Stomach smooth muscle (tissue), 2 donors: Measurements from ENCODE around the gene SMAD3.
"Not testable (repeated sequence)": the region's sequence is repeated elsewhere in the genome, so short reads cannot be mapped to it uniquely, and the experiment has no call there.

Source experiments
- H3K27ac ChIP-seq: one replicate; pipeline ENCODE4 v1.7.0; 2013; ENCODE audit warnings: mild to moderate bottlenecking, low read length, inconsistent platforms
- H3K27me3 ChIP-seq, 2 donors: one replicate each; pipeline ENCODE4 v1.7.0; 2013; ENCODE audit warnings: low read length in 2 of 2; ENCODE audit not compliant: insufficient read depth in 2 of 2, control insufficient read depth in 1 of 2
- H3K36me3 ChIP-seq, 2 donors: one replicate each; pipeline ENCODE4 v1.7.0; 2013; ENCODE audit warnings: low read length in 2 of 2; ENCODE audit not compliant: control insufficient read depth in 2 of 2, insufficient read depth in 2 of 2
- H3K4me1 ChIP-seq: one replicate; pipeline ENCODE4 v1.7.0; 2013; ENCODE audit warnings: low read length; ENCODE audit not compliant: control insufficient read depth, insufficient read depth
- H3K4me3 ChIP-seq, 2 donors: one replicate each; pipeline ENCODE4 v1.7.0; 2013; ENCODE audit warnings: low read length in 2 of 2
- H3K9ac ChIP-seq, 2 donors: one replicate each; pipeline ENCODE4 v1.7.0; 2013; ENCODE audit warnings: low read length in 2 of 2, mild to moderate bottlenecking in 1 of 2
- H3K9me3 ChIP-seq, 2 donors: one replicate each; pipeline ENCODE4 v1.7.0; 2013; ENCODE audit warnings: low read length in 2 of 2; ENCODE audit not compliant: control insufficient read depth in 2 of 2
- donor health status: healthy.
- donor health status: Pancreatic carcinoma.

Gene SMAD3

DNA sequence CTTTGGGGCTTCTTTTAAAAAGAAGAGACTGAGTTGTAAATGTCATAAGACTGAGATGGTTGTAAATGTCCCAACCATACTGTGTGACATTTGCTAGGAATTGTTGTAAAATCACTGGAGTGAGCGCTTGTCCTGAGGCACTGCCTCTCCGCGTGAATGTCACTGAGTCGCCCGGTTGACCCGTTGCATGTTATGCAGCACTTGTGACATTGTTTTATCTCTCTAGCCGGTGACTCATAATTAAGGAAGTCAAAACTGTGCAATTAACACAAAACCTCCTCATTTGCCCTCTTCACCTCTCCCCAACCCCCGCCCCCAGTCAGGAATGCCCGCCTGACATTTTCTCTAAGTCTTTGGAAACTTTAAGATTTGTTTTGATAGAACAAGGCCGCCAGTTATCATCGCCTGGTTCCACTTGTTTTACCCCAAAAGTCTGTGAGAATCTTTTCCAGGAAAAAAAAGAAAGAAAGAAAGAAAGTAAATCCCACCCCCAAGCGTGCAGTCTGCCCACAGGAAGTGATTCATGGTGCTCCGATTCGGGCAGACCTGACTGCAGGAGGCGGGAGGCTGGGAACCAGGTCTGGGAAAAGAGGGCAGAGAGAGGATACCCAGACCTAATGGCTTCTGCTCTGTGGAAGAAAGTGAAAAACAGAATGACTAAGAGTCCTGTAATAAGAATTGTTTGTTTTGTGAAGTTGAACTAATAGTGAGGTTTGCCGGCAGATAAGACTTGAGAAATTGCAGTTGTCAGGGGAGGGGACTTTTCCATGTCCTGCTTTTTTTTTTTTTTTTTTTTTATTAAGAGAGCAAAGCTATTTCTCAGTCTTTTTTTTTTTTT, 84.8 kb downstream of the SMAD3 start:
- Histone ChIP-seq H3K9ac (no peak overlapping the region), H3K36me3 (peaks cover 0 to 2% of the 10 kb centered on the region in 2 donors), H3K9me3 (no peaks in the 10 kb centered on the region), H3K4me1 (peaks cover 30% of the 10 kb centered on the region), H3K4me3 (no peak overlapping the region), H3K27me3 (no peaks in the 10 kb centered on the region), H3K27ac (peak overlapping the region; percentile 25)

DNA sequence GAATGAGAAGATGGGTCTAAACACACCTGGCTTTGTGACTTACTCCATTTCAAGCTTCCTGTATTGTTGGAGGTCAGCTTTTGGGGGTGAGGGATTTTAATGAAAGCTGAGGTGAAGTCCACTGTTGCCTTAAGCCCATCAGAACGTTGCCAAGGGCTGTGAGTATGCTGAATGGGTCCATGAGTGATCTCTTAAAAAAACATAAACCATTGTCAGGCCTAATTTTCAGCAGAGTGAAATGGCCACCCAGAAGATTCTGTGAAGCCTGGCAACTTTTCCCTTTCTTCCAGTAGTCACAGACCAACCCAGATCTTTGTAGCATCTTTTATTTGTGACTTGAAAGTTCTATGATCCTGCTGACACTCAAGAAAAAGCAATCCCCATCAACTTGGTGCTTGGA, 87.0 kb downstream of the SMAD3 start:
- H3K9me3 ChIP-seq: no peaks in the 10 kb centered on the region
- H3K27ac ChIP-seq: no peak overlapping the region
- no peak overlapping the region for H3K4me3 ChIP-seq
- H3K27me3 ChIP-seq: no peaks in the 10 kb centered on the region
- H3K9ac ChIP-seq: no peak overlapping the region
- peaks cover 13% of the 10 kb centered on the region for H3K4me1 ChIP-seq
- peaks cover 0 to 2% of the 10 kb centered on the region in 2 donors for H3K36me3 ChIP-seq

DNA sequence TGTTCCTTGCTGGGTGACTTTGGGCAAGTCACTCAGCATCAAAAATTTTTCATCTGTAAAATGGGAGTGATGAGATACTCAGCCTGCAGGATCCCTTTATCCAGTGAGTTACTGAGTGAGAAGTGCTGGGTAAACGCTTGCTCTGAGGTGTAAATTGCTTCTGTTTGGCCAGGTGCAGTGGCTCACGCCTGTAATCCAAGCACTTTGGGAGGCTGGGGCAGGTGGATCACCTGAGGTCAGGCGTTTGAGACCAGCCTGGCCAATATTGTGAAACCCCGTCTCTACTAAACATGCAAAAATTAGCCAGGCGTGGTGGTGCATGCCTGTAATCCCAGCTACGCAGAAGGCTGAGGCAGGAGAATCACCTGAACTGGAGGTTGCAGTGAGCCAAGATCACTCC, 87.6 kb downstream of the SMAD3 start:
- H3K4me1 ChIP-seq: peaks cover 10% of the 10 kb centered on the region
- H3K27me3 ChIP-seq, H3K36me3 ChIP-seq: not testable (repeated sequence)

DNA sequence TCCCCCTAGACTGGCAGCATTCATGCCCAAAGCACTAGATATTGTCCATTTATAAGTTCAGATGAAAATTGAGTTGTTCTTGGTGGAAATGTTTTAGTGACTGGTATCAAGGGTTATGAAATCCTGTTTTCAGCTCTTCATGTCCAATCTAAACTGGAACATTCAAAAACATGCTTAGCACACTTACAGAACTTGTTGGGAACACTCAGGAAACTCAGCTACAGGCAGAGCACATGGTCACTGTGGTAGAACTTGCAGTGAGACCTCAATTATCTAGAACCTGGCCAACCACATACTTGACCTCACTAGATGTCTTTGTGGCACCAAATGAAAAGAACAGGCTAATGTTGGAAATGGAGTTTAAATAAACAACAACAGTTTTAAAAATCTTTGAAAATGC, 88.8 kb downstream of the SMAD3 start:
- H3K9ac ChIP-seq: no peak overlapping the region
- H3K27me3 ChIP-seq: no peaks in the 10 kb centered on the region
- no peak overlapping the region for H3K27ac ChIP-seq
- no peak overlapping the region for H3K4me3 ChIP-seq
- H3K9me3 ChIP-seq: no peaks in the 10 kb centered on the region
- H3K4me1 ChIP-seq: peaks cover 7% of the 10 kb centered on the region
- H3K36me3 ChIP-seq: peaks cover 0 to 2% of the 10 kb centered on the region in 2 donors

More for the DNA sequence above, 87.6 kb downstream of the SMAD3 start:
- H3K4me3 ChIP-seq, H3K27ac ChIP-seq, H3K9me3 ChIP-seq, H3K9ac ChIP-seq: not testable (repeated sequence)

DNA sequence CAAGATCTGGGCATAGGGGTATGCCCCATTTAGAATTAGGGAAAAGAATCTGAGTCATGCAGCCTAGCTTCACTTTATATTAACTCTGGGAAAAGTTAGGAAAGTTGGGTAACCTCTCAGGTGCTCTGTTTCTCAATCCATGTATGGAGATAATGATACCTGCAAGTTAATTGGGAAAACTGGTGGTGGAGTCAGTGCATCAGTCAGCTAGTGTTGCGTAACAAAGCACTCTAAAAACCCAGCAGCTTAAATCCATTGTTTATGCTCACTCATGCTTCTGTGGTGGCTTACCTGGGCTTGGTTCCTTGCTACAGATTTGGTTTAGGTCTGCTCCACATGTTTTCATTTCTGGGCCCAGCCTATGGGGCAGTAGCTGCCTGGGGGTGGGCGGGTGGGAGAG, 91.0 kb downstream of the SMAD3 start:
- no peak overlapping the region for H3K27ac ChIP-seq
- peaks cover 0 to 2% of the 10 kb centered on the region in 2 donors for H3K36me3 ChIP-seq
- no peaks in the 10 kb centered on the region for H3K9me3 ChIP-seq
- no peak overlapping the region for H3K4me3 ChIP-seq
- H3K27me3 ChIP-seq: no peaks in the 10 kb centered on the region
- H3K9ac ChIP-seq: no peak overlapping the region
- H3K4me1 ChIP-seq: peaks cover 5% of the 10 kb centered on the region

DNA sequence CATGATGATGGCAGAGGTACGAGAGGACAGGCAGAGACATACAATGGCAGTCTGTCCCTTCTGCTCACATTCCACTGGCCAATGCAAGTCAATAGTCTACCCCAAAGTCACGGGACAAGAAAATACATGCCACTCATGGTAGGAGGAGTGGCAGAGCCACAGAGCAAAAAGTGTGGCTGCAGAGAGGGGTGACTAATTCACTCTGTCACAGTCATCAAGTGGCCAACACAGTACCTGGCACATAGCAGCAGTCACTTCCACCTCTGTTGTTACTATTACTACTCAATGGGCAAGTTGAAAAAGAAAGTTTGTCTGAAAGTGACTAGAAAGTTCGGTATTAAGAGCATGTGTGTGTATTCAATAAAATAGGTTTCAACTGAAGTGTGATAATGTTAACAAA, 91.4 kb downstream of the SMAD3 start:
- Histone ChIP-seq H3K27me3 (no peaks in the 10 kb centered on the region), H3K36me3 (peaks cover 0 to 2% of the 10 kb centered on the region in 2 donors), H3K9ac (no peak overlapping the region), H3K27ac (no peak overlapping the region), H3K4me3 (no peak overlapping the region), H3K9me3 (no peaks in the 10 kb centered on the region), H3K4me1 (peaks cover 7% of the 10 kb centered on the region)

DNA sequence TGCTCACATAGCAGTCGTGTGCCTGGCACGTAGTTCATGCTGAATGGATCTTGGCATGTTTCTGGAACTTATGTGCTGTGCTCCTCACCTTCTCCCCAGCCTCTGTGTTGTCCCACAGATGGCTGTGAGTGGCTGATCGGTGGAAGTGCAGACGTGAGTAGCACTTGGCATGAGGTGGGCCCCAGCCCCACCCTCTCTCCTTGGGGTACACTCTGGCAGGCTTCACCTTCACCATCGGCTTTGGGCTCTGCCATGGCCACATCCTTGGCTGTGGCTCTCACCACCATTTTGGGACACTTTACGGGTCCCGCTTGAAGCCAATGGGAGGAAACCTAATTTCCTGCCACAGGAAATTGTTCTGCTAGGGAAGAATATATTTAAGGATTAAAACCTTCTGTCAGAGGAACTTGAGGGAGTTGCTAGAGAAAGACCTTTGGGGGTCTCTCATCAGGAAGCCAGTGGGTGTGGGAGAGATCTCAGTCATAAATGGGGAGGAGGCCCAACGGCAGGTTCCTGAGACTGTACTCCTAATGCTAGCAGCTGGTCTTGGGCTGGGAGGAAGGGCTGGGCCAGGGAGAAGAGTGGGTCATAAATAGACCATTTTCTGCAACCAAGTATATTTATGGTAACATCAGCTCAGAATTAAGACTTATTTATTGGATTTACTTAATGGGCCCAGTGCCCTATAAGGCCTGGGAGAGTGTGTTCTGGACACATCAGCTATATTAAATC, 92.3 kb downstream of the SMAD3 start:
- no peak overlapping the region for H3K4me3 ChIP-seq
- H3K27ac ChIP-seq: no peak overlapping the region
- peaks cover 7% of the 10 kb centered on the region for H3K4me1 ChIP-seq
- no peaks in the 10 kb centered on the region for H3K9me3 ChIP-seq
- no peak overlapping the region for H3K9ac ChIP-seq
- peaks cover 0 to 2% of the 10 kb centered on the region in 2 donors for H3K36me3 ChIP-seq
- no peaks in the 10 kb centered on the region for H3K27me3 ChIP-seq

DNA sequence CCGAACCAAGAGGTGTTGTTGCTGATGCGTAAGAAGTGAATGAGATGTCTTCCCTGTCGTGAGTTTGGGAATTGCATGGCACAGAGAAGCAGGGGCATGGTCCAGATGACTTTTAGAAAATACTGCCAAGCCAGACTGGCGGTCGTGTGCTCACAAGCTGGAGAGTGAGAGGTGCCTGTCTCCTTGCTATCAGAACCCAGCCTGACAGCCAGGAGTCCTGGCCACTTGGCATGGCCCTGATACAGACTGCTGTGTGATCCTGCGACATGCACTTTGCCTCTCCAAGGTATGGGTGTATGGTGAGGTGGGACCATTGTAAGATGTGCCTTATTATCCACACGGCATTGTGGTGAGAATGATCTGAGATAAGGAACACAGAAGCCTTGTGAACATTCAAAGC, 93.0 kb downstream of the SMAD3 start:
- Histone ChIP-seq H3K27ac (no peak overlapping the region), H3K4me1 (peaks cover 7% of the 10 kb centered on the region)

DNA sequence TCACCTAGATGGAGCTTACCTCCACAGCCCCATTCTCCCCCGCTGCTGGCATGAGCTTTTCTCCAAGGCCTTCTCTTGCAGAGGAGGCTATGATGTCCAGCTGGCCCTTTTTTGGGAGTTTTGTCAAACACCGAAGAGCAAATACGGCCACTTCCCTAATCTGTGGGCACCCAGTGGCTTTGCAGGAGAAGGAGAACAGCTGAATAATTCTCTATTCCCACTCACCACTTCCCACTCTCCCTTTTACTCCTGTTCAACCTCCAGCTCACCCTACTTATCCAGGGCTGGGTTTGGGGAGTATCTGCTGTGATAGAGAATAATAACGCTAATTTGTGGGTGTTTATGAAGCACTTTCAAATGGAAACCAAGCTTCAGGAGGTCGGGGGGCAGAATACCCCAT, 96.0 kb downstream of the SMAD3 start:
- H3K9me3 ChIP-seq: no peaks in the 10 kb centered on the region
- peaks cover 14% of the 10 kb centered on the region for H3K4me1 ChIP-seq
- no peak overlapping the region for H3K9ac ChIP-seq
- H3K27me3 ChIP-seq: no peaks in the 10 kb centered on the region
- H3K4me3 ChIP-seq: no peak overlapping the region
- H3K36me3 ChIP-seq: peaks cover 3 to 4% of the 10 kb centered on the region in 2 donors
- H3K27ac ChIP-seq: no peak overlapping the region

More for the DNA sequence above, 93.0 kb downstream of the SMAD3 start:
- no peaks in the 10 kb centered on the region for H3K27me3 ChIP-seq
- H3K36me3 ChIP-seq: peaks cover 0 to 2% of the 10 kb centered on the region in 2 donors
- H3K9me3 ChIP-seq: no peaks in the 10 kb centered on the region
- H3K9ac ChIP-seq: no peak overlapping the region
- no peak overlapping the region for H3K4me3 ChIP-seq

DNA sequence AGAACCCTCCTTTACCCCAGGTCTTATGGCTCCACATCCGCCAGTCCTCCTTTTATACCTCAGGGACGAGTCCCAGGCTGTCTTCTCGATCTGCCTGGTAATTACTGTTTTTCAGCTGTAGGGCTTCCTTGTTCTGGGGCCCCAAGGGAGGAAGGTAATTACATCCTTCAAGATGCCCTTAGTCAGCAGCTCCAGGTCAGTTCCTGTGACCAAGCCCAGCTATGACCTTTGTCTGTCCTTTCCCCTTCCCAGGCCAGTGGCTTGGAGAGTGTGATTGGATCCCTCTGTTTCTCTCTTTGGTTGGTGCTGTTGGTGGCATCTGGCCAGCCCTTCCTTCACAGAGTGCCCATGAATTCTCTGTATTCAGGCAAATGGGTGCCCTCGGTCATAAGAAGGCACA, 96.5 kb downstream of the SMAD3 start:
- no peaks in the 10 kb centered on the region for H3K9me3 ChIP-seq
- no peak overlapping the region for H3K9ac ChIP-seq
- no peaks in the 10 kb centered on the region for H3K27me3 ChIP-seq
- no peak overlapping the region for H3K27ac ChIP-seq
- H3K4me1 ChIP-seq: peaks cover 15% of the 10 kb centered on the region
- H3K36me3 ChIP-seq: peaks cover 6 to 8% of the 10 kb centered on the region in 2 donors
- no peak overlapping the region for H3K4me3 ChIP-seq

DNA sequence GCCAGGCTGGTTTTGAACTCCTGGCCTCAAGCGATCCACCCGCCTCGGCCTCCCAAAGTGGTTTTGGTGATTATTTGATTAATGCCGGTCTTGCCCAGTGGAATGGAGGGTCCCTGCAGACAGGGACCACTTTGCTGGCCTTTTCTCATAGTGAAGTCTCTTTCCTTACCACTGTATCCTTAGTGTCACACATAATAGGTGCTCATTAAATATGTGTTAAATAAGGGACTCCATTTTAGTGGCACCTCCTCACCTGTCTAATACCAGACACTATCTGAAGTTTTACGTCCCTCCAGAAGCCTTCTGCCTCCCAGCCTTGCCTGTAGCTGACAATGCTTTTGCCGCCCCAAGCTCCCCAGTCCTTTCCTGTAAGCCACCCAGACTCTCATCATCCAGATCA, 97.8 kb downstream of the SMAD3 start:
- Histone ChIP-seq H3K9me3 (no peaks in the 10 kb centered on the region), H3K27ac (no peak overlapping the region), H3K36me3 (peaks cover 8 to 12% of the 10 kb centered on the region in 2 donors), H3K4me1 (peaks cover 28% of the 10 kb centered on the region), H3K4me3 (no peak overlapping the region), H3K9ac (no peak overlapping the region), H3K27me3 (no peaks in the 10 kb centered on the region)
